Brain microvascular endothelial cell (primary cell): Measurements from ENCODE around the gene IMMP2L.

Experiments used
- DNase-seq: peaks from one replicate; pipeline ENCODE4 v3.0.0-alpha.2; 2020
- H3K27ac ChIP-seq: fragments of 250-450 bp; sonication (Bioruptor Pico); 2 replicates; pipeline ENCODE4 v1.5.1; 2020; ENCODE audit warnings: mild to moderate bottlenecking, moderate library complexity
- H3K27me3 ChIP-seq: fragments of 250-450 bp; sonication (Bioruptor Pico); replicated peaks from 2 replicates; pipeline ENCODE4 v1.5.1; 2020; ENCODE audit warnings: mild to moderate bottlenecking
- H3K36me3 ChIP-seq: fragments of 250-450 bp; sonication (Bioruptor Pico); replicated peaks from 2 replicates; pipeline ENCODE4 v1.5.1; 2020; ENCODE audit warnings: mild to moderate bottlenecking
- H3K4me3 ChIP-seq: 2 replicates; pipeline ENCODE4 v1.5.1; 2011; ENCODE audit warnings: low read depth, mild to moderate bottlenecking, control low read depth, low read length, moderate library complexity
- in situ Hi-C: cut with HindIII; loops from 2 replicates; pipeline ENCODE4 v1.10.0; 2017; ENCODE audit warnings: low sequenced_read_pairs, low pct_ligation_motif_present
- TF ChIP-seq, protein P1 (sequence below): IDR thresholded peaks from 2 replicates; pipeline ENCODE4 v1.5.1; 2011; ENCODE audit warnings: low read depth, mild to moderate bottlenecking, moderate library complexity, low read length, control low read depth, inconsistent platforms; ENCODE audit errors: missing control alignments

Gene IMMP2L

DNA sequence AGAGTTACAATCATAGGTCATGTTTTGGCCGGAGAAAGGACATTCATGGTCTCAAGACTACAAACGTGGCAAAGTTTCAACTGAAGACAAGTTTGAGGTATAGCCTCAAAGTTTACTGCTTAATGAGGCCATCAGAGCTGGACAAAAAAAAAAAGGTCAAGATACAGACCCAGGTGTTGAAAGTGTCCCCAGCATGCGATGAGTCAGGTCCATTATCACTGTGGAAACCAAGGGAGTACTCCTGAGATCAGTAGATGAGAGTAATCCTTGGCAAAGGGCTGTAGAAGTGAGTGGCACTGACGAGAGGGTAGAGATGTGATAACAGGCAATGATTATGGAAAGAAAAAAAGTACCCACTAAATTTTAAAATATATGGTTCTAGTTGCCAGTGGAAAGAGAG lies 551.5 kb downstream of the IMMP2L start:
- H3K4me3 ChIP-seq = no peak overlapping the region
- no peak overlapping the region for H3K27ac ChIP-seq
- in situ Hi-C loops = no loop called here
- no peaks in the 10 kb centered on the region for H3K36me3 ChIP-seq
- TF ChIP-seq, protein P1, sequence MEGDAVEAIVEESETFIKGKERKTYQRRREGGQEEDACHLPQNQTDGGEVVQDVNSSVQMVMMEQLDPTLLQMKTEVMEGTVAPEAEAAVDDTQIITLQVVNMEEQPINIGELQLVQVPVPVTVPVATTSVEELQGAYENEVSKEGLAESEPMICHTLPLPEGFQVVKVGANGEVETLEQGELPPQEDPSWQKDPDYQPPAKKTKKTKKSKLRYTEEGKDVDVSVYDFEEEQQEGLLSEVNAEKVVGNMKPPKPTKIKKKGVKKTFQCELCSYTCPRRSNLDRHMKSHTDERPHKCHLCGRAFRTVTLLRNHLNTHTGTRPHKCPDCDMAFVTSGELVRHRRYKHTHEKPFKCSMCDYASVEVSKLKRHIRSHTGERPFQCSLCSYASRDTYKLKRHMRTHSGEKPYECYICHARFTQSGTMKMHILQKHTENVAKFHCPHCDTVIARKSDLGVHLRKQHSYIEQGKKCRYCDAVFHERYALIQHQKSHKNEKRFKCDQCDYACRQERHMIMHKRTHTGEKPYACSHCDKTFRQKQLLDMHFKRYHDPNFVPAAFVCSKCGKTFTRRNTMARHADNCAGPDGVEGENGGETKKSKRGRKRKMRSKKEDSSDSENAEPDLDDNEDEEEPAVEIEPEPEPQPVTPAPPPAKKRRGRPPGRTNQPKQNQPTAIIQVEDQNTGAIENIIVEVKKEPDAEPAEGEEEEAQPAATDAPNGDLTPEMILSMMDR = no peak
- no peaks in the 10 kb centered on the region for H3K27me3 ChIP-seq
- DNase-seq = no peak

DNA sequence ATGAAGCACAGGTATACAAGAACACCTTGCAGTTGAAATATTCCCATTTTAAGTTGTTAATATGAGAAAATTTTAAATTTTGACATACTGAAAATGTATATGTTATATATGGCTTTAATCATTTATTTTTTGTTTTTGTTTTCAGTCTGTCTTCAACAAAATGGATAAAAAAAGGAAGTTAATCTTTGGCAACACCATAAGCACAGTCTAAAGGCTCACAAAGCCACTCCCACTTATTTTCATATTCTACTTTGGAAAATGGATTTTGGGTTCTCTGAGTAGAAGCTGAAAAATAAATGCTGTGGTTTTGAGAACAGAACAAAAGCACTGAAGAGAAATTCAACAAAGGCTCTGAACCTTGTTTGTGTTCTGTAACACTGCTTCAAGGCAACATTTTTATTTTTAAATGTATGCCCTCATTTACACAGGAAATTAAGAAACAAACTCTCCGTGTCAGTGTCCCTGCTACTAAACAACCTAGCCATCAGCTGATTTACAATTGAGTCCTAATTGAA lies 552.7 kb downstream of the IMMP2L start:
- no peak for DNase-seq
- no peak overlapping the region for H3K27ac ChIP-seq

DNA sequence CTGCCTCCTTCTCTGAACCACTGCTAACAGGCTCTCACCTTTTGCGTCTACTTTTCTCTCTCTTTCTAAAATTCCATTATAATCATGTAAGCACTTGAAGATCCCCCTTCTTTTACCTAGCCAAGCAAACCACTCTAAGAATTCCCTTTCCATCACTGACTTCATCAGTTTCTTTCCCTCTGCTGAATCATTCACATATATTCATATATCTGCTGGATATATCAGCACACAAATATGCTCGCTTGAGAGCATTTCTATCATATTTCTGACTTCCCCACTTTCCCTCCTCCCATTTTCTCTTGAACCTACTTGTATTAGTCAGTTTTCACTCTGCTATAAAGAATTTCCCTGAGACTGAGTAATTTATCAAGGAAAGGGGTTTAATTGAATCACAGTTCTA lies 555.6 kb downstream of the IMMP2L start:
- H3K36me3 ChIP-seq = no peaks in the 10 kb centered on the region
- no peak overlapping the region for H3K4me3 ChIP-seq
- no peaks in the 10 kb centered on the region for H3K27me3 ChIP-seq
- in situ Hi-C loops = no loop called here
- peak; percentile 72 for DNase-seq
- TF ChIP-seq, protein P1 = no peak
- peak overlapping the region; percentile 44 for H3K27ac ChIP-seq

More for the DNA sequence above, 552.7 kb downstream of the IMMP2L start:
- no peaks in the 10 kb centered on the region for H3K36me3 ChIP-seq
- no peak overlapping the region for H3K4me3 ChIP-seq
- no peaks in the 10 kb centered on the region for H3K27me3 ChIP-seq
- in situ Hi-C loops = no loop called here
- TF ChIP-seq, protein P1 = no peak

GRCh38 chr7:111006040-111006439 lies 556.3 kb downstream of the IMMP2L start:
- Histone ChIP-seq H3K36me3 (no peaks in the 10 kb centered on the region), H3K27me3 (no peaks in the 10 kb centered on the region), H3K4me3 (no peak overlapping the region), H3K27ac (peak overlapping the region; percentile 44)
- in situ Hi-C loops = no loop called here
- TF ChIP-seq, protein P1 = no peak
- DNase-seq = no peak

DNA sequence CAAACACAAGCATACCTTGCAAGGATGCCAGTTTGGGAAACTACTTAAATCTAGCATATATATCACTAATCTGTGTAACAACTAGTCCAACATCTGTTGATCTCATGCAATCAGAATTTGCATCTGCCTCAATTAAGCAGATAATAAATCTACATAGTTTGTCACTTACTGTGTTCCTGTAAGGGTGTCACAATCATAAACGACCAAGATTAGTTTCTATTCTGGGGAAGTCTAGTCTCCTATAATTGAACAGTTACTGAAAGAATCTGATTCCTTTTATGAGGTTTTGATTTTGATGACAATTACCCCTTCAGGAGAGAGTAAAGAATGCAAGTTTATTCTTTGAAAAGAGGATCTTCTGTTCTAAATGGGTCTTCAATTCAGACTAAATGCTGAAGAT lies 556.8 kb downstream of the IMMP2L start:
- in situ Hi-C loops = no loop called here
- Histone ChIP-seq H3K36me3 (no peaks in the 10 kb centered on the region), H3K4me3 (no peak overlapping the region), H3K27ac (no peak overlapping the region), H3K27me3 (no peaks in the 10 kb centered on the region)
- TF ChIP-seq, protein P1 = no peak
- no peak for DNase-seq

DNA sequence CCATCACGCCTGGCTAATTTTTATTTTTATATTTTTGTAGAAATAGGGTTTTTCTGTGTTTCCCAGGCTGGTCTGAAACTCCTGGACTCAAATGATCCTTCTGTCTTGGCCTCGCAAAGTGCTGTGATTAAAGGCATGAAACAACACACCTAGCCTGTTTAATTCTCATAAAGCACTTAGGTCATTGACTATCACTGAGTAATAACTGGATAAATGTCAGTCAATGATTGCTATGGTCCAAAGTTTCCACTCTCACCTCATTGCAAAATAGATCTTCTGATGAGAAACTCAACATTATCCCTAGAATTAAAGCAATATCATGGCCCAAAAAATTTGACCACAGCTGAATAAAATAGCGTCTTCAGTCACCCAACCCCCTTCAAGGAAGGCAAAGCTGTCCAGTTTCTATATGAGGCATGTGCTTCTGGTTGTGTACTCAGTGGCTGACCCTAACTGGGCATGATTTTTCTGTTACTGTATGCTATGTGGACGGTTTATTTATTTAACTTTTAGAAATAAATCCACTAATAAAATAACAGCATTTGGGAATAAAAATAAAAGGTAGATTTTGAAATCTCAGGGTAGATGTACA lies 557.9 kb downstream of the IMMP2L start:
- no peak for DNase-seq
- no peak overlapping the region for H3K27ac ChIP-seq
- in situ Hi-C loops = no loop called here
- no peaks in the 10 kb centered on the region for H3K36me3 ChIP-seq
- no peak overlapping the region for H3K4me3 ChIP-seq
- TF ChIP-seq, protein P1 = no peak
- H3K27me3 ChIP-seq = no peaks in the 10 kb centered on the region
